WTC11 (cell line): Measurements from ENCODE around the gene ANKRD13A. TPM values are rescaled to one million over a fixed set of nuclear protein-coding genes. Genes with fewer than 3 reads are reported as not detected.

Experiments used
- ATAC-seq: fragments of 200-7000 bp; cut with Tn5 transposase; 2 replicates; pipeline ENCODE4 v1.10.0; 2021; ENCODE audit warnings: mild to moderate bottlenecking, moderate library complexity
- CTCF ChIA-PET: fragments of 300-600 bp; sonication (Branson Sonifier 250); formaldehyde crosslinking; loops from one replicate; lab custom pipeline; 2021; ENCODE audit warnings: antibody characterized with exemption; lab: Charles Lee
- POLR2A ChIA-PET: fragments of 350-600 bp; sonication (Branson Sonifier 250); formaldehyde crosslinking; loops from one replicate; lab custom pipeline; 2021; ENCODE audit warnings: antibody characterized with exemption; lab: Charles Lee
- DNase-seq: peaks from one replicate; pipeline ENCODE4 v3.0.0; 2021; ENCODE audit warnings: low spot score
- H3K27ac Mint-ChIP-seq: 2 replicates; pipeline ENCODE4 v1.8.0; 2021; ENCODE audit warnings: mixed read lengths
- H3K27me3 Mint-ChIP-seq: 2 replicates; pipeline ENCODE4 v1.8.0; 2021; ENCODE audit warnings: low read depth, mild to moderate bottlenecking, moderate library complexity, mixed read lengths
- H3K36me3 Mint-ChIP-seq: 2 replicates; pipeline ENCODE4 v1.8.0; 2021; ENCODE audit warnings: mixed read lengths
- H3K4me1 Mint-ChIP-seq: 2 replicates; pipeline ENCODE4 v1.8.0; 2022; ENCODE audit warnings: mixed read lengths
- H3K4me3 Mint-ChIP-seq: 2 replicates; pipeline ENCODE4 v1.8.0; 2021; ENCODE audit warnings: mild to moderate bottlenecking, moderate library complexity, mixed read lengths
- H3K9me3 Mint-ChIP-seq: 2 replicates; pipeline ENCODE4 v1.8.0; 2021; ENCODE audit warnings: mixed read lengths
- ATF6 ChIP-seq: sonication (generic); formaldehyde crosslinking; IDR thresholded peaks from 2 replicates; pipeline ENCODE4 v1.8.1; 2023; ENCODE audit warnings: mild to moderate bottlenecking, missing genetic modification reagents
- CREB1 ChIP-seq: sonication (generic); formaldehyde crosslinking; IDR thresholded peaks from 2 replicates; pipeline ENCODE4 v1.8.0; 2023; ENCODE audit warnings: mild to moderate bottlenecking, missing genetic modification reagents
- ESRRA ChIP-seq: sonication (generic); formaldehyde crosslinking; IDR thresholded peaks from 2 replicates; pipeline ENCODE4 v1.8.1; 2022; ENCODE audit warnings: mild to moderate bottlenecking, missing genetic modification reagents, borderline replicate concordance
- FOXK1 ChIP-seq: sonication (generic); formaldehyde crosslinking; IDR thresholded peaks from 2 replicates; pipeline ENCODE4 v1.8.0; 2022; ENCODE audit warnings: mild to moderate bottlenecking, moderate library complexity, missing genetic modification reagents
- JUN ChIP-seq: sonication (generic); formaldehyde crosslinking; IDR thresholded peaks from 2 replicates; pipeline ENCODE4 v1.8.0; 2023; ENCODE audit warnings: mild to moderate bottlenecking, missing genetic modification reagents
- NFYB ChIP-seq: sonication (generic); formaldehyde crosslinking; conservative IDR thresholded peaks from 2 replicates; pipeline ENCODE4 v1.8.0; 2022; ENCODE audit warnings: low read depth, missing genetic modification reagents
- NR3C1 ChIP-seq: sonication (generic); formaldehyde crosslinking; conservative IDR thresholded peaks from 2 replicates; pipeline ENCODE4 v1.8.1; 2023; ENCODE audit warnings: low read depth, mild to moderate bottlenecking, missing genetic modification reagents
- OVOL2 ChIP-seq: fragments of 250-450 bp; sonication (Bioruptor Pico); IDR thresholded peaks from 2 replicates; pipeline ENCODE4 v1.9.0; 2021; ENCODE audit warnings: mild to moderate bottlenecking, borderline replicate concordance
- PRRX2 ChIP-seq: fragments of 250-450 bp; sonication (Bioruptor Pico); IDR thresholded peaks from 2 replicates; pipeline ENCODE4 v1.8.0; 2021; ENCODE audit warnings: mild to moderate bottlenecking
- RELA ChIP-seq: sonication (generic); formaldehyde crosslinking; IDR thresholded peaks from 2 replicates; pipeline ENCODE4 v1.8.1; 2022; ENCODE audit warnings: missing genetic modification reagents, mild to moderate bottlenecking, borderline replicate concordance
- ZNF121 ChIP-seq: sonication (generic); formaldehyde crosslinking; IDR thresholded peaks from 2 replicates; pipeline ENCODE4 v1.8.0; 2023; ENCODE audit warnings: missing genetic modification reagents
- ZNF138 ChIP-seq: sonication (generic); formaldehyde crosslinking; conservative IDR thresholded peaks from 2 replicates; pipeline ENCODE4 v1.8.1; 2022; ENCODE audit warnings: mild to moderate bottlenecking, moderate library complexity, missing genetic modification reagents
- ZNF219 ChIP-seq: sonication (generic); formaldehyde crosslinking; IDR thresholded peaks from 2 replicates; pipeline ENCODE4 v1.8.0; 2023; ENCODE audit warnings: missing genetic modification reagents, mild to moderate bottlenecking, borderline replicate concordance
- ZNF232 ChIP-seq: sonication (generic); formaldehyde crosslinking; IDR thresholded peaks from 2 replicates; pipeline ENCODE4 v1.8.0; 2022; ENCODE audit warnings: mild to moderate bottlenecking, missing genetic modification reagents
- ZNF671 ChIP-seq: fragments of 250-450 bp; sonication (Bioruptor Pico); IDR thresholded peaks from 2 replicates; pipeline ENCODE4 v1.8.0; 2021; ENCODE audit warnings: mild to moderate bottlenecking
- total RNA-seq: library from RNA; stranded (reverse); gene quantifications from 3 replicates; pipeline ENCODE4 v1.2.3, GENCODE V29; 2021
- TF ChIP-seq, protein P1 (sequence below): sonication (generic); formaldehyde crosslinking; conservative IDR thresholded peaks from 2 replicates; pipeline ENCODE4 v1.8.1; 2023; ENCODE audit warnings: mild to moderate bottlenecking, low read depth, missing genetic modification reagents, moderate library complexity
- TF ChIP-seq, protein P2 (sequence below): sonication (generic); formaldehyde crosslinking; IDR thresholded peaks from 2 replicates; pipeline ENCODE4 v1.8.0; 2022; ENCODE audit warnings: mild to moderate bottlenecking, missing genetic modification reagents
- TF ChIP-seq, protein P3 (sequence below): fragments of 250-450 bp; sonication (Bioruptor Pico); IDR thresholded peaks from 2 replicates; pipeline ENCODE4 v1.9.0; 2021; ENCODE audit warnings: mild to moderate bottlenecking
- TF ChIP-seq, protein P4 (sequence below): sonication (generic); formaldehyde crosslinking; IDR thresholded peaks from 2 replicates; pipeline ENCODE4 v1.8.1; 2022; ENCODE audit warnings: mild to moderate bottlenecking, missing genetic modification reagents, moderate library complexity, borderline replicate concordance

Gene ANKRD13A
- total RNA-seq, 1 experiment from 2014 or later: 22.4 TPM

DNA sequence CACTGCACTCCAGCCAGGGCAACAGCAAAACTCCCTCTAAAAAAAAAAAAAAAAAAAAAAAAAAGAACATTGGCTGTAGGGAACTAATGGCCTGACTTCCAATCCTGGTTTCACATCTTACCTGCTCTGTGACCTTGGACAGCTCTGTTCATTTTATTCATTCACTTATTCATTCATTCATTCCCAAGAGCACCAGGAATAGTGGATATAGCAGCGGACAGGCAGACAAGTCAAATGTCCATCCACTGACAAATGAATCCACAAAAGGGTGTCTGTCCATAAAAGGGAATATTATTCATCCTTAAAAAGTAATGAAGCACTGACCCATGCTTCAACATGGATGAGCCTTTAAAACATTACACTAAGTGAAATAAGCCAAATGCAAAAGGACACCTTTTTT is 76.7 kb downstream of the ANKRD13A start:
- POLR2A ChIA-PET: no interaction called here
- no peak for TF ChIP-seq CREB1 (CRISPR knock-in tag)
- TF ChIP-seq ZNF219 (CRISPR knock-in tag): no peak
- TF ChIP-seq RELA: no peak
- no peak for TF ChIP-seq NFYB (CRISPR knock-in tag)
- no peak for TF ChIP-seq ATF6 (CRISPR knock-in tag)
- TF ChIP-seq FOXK1: no peak
- no peak for TF ChIP-seq ZNF671 (CRISPR knock-in tag)
- TF ChIP-seq, protein P1, sequence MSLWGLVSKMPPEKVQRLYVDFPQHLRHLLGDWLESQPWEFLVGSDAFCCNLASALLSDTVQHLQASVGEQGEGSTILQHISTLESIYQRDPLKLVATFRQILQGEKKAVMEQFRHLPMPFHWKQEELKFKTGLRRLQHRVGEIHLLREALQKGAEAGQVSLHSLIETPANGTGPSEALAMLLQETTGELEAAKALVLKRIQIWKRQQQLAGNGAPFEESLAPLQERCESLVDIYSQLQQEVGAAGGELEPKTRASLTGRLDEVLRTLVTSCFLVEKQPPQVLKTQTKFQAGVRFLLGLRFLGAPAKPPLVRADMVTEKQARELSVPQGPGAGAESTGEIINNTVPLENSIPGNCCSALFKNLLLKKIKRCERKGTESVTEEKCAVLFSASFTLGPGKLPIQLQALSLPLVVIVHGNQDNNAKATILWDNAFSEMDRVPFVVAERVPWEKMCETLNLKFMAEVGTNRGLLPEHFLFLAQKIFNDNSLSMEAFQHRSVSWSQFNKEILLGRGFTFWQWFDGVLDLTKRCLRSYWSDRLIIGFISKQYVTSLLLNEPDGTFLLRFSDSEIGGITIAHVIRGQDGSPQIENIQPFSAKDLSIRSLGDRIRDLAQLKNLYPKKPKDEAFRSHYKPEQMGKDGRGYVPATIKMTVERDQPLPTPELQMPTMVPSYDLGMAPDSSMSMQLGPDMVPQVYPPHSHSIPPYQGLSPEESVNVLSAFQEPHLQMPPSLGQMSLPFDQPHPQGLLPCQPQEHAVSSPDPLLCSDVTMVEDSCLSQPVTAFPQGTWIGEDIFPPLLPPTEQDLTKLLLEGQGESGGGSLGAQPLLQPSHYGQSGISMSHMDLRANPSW (CRISPR knock-in tag): no peak
- TF ChIP-seq, protein P2, sequence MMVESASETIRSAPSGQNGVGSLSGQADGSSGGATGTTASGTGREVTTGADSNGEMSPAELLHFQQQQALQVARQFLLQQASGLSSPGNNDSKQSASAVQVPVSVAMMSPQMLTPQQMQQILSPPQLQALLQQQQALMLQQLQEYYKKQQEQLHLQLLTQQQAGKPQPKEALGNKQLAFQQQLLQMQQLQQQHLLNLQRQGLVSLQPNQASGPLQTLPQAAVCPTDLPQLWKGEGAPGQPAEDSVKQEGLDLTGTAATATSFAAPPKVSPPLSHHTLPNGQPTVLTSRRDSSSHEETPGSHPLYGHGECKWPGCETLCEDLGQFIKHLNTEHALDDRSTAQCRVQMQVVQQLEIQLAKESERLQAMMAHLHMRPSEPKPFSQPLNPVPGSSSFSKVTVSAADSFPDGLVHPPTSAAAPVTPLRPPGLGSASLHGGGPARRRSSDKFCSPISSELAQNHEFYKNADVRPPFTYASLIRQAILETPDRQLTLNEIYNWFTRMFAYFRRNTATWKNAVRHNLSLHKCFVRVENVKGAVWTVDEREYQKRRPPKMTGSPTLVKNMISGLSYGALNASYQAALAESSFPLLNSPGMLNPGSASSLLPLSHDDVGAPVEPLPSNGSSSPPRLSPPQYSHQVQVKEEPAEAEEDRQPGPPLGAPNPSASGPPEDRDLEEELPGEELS: no peak
- TF ChIP-seq ZNF232 (CRISPR knock-in tag): no peak
- no peak for TF ChIP-seq ZNF121 (CRISPR knock-in tag)
- TF ChIP-seq ESRRA (CRISPR knock-in tag): no peak
- no peak for TF ChIP-seq OVOL2 (CRISPR knock-in tag)
- no peak for TF ChIP-seq PRRX2 (CRISPR knock-in tag)
- TF ChIP-seq, protein P3, sequence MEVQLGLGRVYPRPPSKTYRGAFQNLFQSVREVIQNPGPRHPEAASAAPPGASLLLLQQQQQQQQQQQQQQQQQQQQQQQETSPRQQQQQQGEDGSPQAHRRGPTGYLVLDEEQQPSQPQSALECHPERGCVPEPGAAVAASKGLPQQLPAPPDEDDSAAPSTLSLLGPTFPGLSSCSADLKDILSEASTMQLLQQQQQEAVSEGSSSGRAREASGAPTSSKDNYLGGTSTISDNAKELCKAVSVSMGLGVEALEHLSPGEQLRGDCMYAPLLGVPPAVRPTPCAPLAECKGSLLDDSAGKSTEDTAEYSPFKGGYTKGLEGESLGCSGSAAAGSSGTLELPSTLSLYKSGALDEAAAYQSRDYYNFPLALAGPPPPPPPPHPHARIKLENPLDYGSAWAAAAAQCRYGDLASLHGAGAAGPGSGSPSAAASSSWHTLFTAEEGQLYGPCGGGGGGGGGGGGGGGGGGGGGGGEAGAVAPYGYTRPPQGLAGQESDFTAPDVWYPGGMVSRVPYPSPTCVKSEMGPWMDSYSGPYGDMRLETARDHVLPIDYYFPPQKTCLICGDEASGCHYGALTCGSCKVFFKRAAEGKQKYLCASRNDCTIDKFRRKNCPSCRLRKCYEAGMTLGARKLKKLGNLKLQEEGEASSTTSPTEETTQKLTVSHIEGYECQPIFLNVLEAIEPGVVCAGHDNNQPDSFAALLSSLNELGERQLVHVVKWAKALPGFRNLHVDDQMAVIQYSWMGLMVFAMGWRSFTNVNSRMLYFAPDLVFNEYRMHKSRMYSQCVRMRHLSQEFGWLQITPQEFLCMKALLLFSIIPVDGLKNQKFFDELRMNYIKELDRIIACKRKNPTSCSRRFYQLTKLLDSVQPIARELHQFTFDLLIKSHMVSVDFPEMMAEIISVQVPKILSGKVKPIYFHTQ (CRISPR knock-in tag): no peak
- no peak for TF ChIP-seq ZNF138
- TF ChIP-seq, protein P4, sequence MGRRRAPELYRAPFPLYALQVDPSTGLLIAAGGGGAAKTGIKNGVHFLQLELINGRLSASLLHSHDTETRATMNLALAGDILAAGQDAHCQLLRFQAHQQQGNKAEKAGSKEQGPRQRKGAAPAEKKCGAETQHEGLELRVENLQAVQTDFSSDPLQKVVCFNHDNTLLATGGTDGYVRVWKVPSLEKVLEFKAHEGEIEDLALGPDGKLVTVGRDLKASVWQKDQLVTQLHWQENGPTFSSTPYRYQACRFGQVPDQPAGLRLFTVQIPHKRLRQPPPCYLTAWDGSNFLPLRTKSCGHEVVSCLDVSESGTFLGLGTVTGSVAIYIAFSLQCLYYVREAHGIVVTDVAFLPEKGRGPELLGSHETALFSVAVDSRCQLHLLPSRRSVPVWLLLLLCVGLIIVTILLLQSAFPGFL: no peak
- TF ChIP-seq NR3C1 (CRISPR knock-in tag): no peak
- no peak for TF ChIP-seq JUN (CRISPR knock-in tag)
- TF ChIP-seq, all 79 proteins: peak for 0
- Mint-ChIP-seq H3K4me1 (peaks cover 3% of the 10 kb centered on the region; the same call in 1 of the 2 replicates), H3K27me3 (no peaks in the 10 kb centered on the region; the same call in none of the 2 replicates), H3K27ac (no peak overlapping the region), H3K36me3 (no peaks in the 10 kb centered on the region), H3K4me3 (no peak overlapping the region), H3K9me3 (peaks cover 8% of the 10 kb centered on the region)
- DNase-seq (no peak), ATAC-seq (no peak)
- CTCF ChIA-PET: no interaction called here
